MM.1S (cell line): Measurements from ENCODE around the gene ANKRD24.

Experiments used
- CTCF ChIP-seq: fragments of 300-600 bp; sonication (generic); IDR thresholded peaks from 2 replicates; pipeline ENCODE4 v1.5.1; 2016; ENCODE audit warnings: antibody characterized with exemption, low read length, mixed read lengths
- EZH2 ChIP-seq: fragments of 300-600 bp; sonication (generic); optimal IDR thresholded peaks from 2 replicates; pipeline ENCODE3; 2017; ENCODE audit warnings: low read depth, mild to moderate bottlenecking, antibody characterized with exemption, low read length, mixed read lengths
- EZH2phosphoT487 ChIP-seq: fragments of 300-600 bp; sonication (generic); IDR thresholded peaks from 2 replicates; pipeline ENCODE4 v1.6.1; 2018; ENCODE audit warnings: antibody characterized with exemption, low read length

- TF ChIP-seq CTCF, result no peak
- no peak for TF ChIP-seq EZH2phosphoT487
- TF ChIP-seq EZH2, result no peak
Measured at GRCh38 chr19:4215807-4216206, 33.3 kb downstream of the ANKRD24 start.
